ENCODE results near the gene TAF11L13.
"Not testable (repeated sequence)": the region's sequence is repeated elsewhere in the genome, so short reads cannot be mapped to it uniquely, and the experiment has no call there.

The TAF11L13 gene

GRCh38 chr5:17631788-17632187, at the start of gene TAF11L13:
Gene TAF11L13, plus strand, starts transcription at chr5:17632088.
- H3K27me3 ChIP-seq (ENCODE audit: control insufficient read depth, insufficient read depth, low read length); H3K36me3 ChIP-seq (ENCODE audit: control insufficient read depth, insufficient read depth, low read length); H3K4me1 ChIP-seq (ENCODE audit: control insufficient read depth, insufficient read depth, low read length); H3K9ac ChIP-seq (ENCODE audit: low read length); H3K27ac ChIP-seq (ENCODE audit: low read depth, low read length); H3K9me3 ChIP-seq (ENCODE audit: control insufficient read depth, insufficient read depth, low read depth, low read length); H3K4me3 ChIP-seq (ENCODE audit: low read depth, low read length): not testable (repeated sequence)

DNA sequence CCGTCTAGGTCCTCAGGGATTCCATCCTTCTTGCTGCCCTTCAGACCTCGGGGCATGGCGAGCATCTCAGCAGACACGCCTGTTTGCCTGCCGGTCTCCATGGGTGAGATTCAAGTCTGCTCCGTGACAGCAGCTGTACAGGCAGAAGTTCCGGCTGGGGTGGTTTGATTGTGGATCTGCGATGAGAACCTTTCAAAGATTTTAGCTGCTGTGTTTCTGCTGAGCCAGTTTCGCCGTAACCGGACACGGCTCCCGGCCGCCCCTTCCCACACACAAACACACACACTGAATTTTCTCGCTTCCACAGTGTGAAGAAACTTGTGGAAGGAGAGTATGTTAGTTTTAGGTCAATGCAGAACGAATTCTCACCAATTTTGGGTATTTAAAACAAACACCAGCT, 46.2 kb upstream of the TAF11L13 start, which contains the start of gene TAF11L7:
Gene TAF11L7, minus strand, starts transcription at position 101 of the 400 bp plus-strand sequence.
- not testable (repeated sequence) for H3K36me3 ChIP-seq (ENCODE audit: control insufficient read depth, insufficient read depth, low read length); H3K4me3 ChIP-seq (ENCODE audit: low read depth, low read length); H3K4me1 ChIP-seq (ENCODE audit: control insufficient read depth, insufficient read depth, low read length); H3K9ac ChIP-seq (ENCODE audit: low read length); H3K27me3 ChIP-seq (ENCODE audit: control insufficient read depth, insufficient read depth, low read length); H3K9me3 ChIP-seq (ENCODE audit: control insufficient read depth, insufficient read depth, low read depth, low read length); H3K27ac ChIP-seq (ENCODE audit: low read depth, low read length)

DNA sequence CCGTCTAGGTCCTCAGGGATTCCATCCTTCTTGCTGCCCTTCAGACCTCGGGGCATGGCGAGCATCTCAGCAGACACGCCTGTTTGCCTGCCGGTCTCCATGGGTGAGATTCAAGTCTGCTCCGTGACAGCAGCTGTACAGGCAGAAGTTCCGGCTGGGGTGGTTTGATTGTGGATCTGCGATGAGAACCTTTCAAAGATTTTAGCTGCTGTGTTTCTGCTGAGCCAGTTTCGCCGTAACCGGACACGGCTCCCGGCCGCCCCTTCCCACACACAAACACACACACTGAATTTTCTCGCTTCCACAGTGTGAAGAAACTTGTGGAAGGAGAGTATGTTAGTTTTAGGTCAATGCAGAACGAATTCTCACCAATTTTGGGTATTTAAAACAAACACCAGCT, 41.0 kb upstream of the TAF11L13 start, which contains the start of gene TAF11L8:
Gene TAF11L8, minus strand, starts transcription at position 101 of the 400 bp plus-strand sequence.
- H3K27me3 ChIP-seq (ENCODE audit: control insufficient read depth, insufficient read depth, low read length); H3K4me3 ChIP-seq (ENCODE audit: low read depth, low read length); H3K9me3 ChIP-seq (ENCODE audit: control insufficient read depth, insufficient read depth, low read depth, low read length); H3K36me3 ChIP-seq (ENCODE audit: control insufficient read depth, insufficient read depth, low read length); H3K4me1 ChIP-seq (ENCODE audit: control insufficient read depth, insufficient read depth, low read length); H3K9ac ChIP-seq (ENCODE audit: low read length); H3K27ac ChIP-seq (ENCODE audit: low read depth, low read length): not testable (repeated sequence)

DNA sequence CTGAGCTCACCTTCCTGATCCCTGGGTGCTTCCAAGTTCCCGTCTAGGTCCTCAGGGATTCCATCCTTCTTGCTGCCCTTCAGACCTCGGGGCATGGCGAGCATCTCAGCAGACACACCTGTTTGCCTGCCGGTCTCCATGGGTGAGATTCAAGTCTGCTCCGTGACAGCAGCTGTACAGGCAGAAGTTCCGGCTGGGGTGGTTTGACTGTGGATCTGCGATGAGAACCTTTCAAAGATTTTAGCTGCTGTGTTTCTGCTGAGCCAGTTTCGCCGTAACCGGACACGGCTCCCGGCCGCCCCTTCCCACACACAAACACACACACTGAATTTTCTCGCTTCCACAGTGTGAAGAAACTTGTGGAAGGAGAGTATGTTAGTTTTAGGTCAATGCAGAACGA, 37.6 kb upstream of the TAF11L13 start, which contains the start of gene TAF11L9:
Gene TAF11L9, minus strand, starts transcription at position 140 of the 400 bp plus-strand sequence.
- H3K4me3 ChIP-seq (ENCODE audit: low read depth, low read length); H3K9me3 ChIP-seq (ENCODE audit: control insufficient read depth, insufficient read depth, low read depth, low read length); H3K4me1 ChIP-seq (ENCODE audit: control insufficient read depth, insufficient read depth, low read length); H3K36me3 ChIP-seq (ENCODE audit: control insufficient read depth, insufficient read depth, low read length); H3K27ac ChIP-seq (ENCODE audit: low read depth, low read length); H3K27me3 ChIP-seq (ENCODE audit: control insufficient read depth, insufficient read depth, low read length); H3K9ac ChIP-seq (ENCODE audit: low read length): not testable (repeated sequence)

- not testable (repeated sequence) for H3K9me3 ChIP-seq (ENCODE audit: control insufficient read depth, insufficient read depth, low read depth, low read length); H3K9ac ChIP-seq (ENCODE audit: low read length); H3K4me1 ChIP-seq (ENCODE audit: control insufficient read depth, insufficient read depth, low read length); H3K4me3 ChIP-seq (ENCODE audit: low read depth, low read length); H3K27me3 ChIP-seq (ENCODE audit: control insufficient read depth, insufficient read depth, low read length); H3K27ac ChIP-seq (ENCODE audit: low read depth, low read length); H3K36me3 ChIP-seq (ENCODE audit: control insufficient read depth, insufficient read depth, low read length)
Measured at GRCh38 chr5:17597728-17598127, 34.2 kb upstream of the TAF11L13 start, which contains the start of gene TAF11L10. Gene TAF11L10, minus strand, starts transcription at chr5:17597828.

DNA sequence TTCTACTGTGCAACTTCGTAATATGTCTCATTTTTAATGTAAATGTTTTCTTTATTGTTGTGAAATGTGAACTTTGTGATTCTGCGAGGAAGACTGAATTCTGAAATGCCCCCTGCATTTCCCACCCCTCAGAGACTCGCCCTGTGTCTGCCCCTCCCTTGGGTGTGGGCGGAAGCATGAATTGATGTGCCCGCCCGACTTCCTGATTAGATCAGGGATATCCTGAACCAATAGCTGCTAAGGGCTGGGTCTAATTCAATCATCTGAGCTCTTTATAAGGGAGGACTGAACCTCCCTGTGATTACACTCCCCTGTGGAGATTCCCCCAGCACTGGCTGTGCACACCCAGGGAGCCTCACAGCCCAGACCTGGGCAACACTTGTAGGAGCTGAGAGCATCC, 28.0 kb upstream of the TAF11L13 start, which contains the start of gene TAF11L11:
Gene TAF11L11, plus strand, starts transcription at position 304 of the 400 bp plus-strand sequence.
- H3K4me3 ChIP-seq (ENCODE audit: low read depth, low read length); H3K4me1 ChIP-seq (ENCODE audit: control insufficient read depth, insufficient read depth, low read length); H3K9me3 ChIP-seq (ENCODE audit: control insufficient read depth, insufficient read depth, low read depth, low read length); H3K36me3 ChIP-seq (ENCODE audit: control insufficient read depth, insufficient read depth, low read length); H3K27me3 ChIP-seq (ENCODE audit: control insufficient read depth, insufficient read depth, low read length); H3K9ac ChIP-seq (ENCODE audit: low read length); H3K27ac ChIP-seq (ENCODE audit: low read depth, low read length): not testable (repeated sequence)

DNA sequence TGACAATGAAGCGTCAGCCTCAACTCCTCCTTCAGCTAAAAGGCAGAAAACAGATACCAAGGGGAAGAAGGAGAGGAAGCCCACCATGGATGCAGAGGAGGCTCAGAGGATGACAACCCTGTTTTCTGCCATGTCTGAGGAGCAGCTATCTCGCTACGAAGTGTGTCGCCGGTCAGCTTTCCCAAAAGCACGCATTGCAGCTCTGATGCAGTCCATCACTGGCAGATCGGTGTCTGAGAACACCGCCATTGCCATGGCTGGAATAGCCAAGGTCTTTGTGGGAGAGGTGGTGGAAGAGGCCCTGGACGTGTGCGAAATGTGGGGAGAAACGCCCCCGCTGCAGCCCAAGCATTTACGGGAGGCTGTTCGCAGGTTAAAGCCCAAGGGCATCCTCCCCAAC, 26.9 kb upstream of the TAF11L13 start:
- Histone ChIP-seq H3K27me3 (ENCODE audit: control insufficient read depth, insufficient read depth, low read length) (no peaks in the 10 kb centered on the region), H3K27ac (ENCODE audit: low read depth, low read length) (no peak overlapping the region), H3K9me3 (ENCODE audit: control insufficient read depth, insufficient read depth, low read depth, low read length) (no peaks in the 10 kb centered on the region), H3K4me1 (ENCODE audit: control insufficient read depth, insufficient read depth, low read length) (no peaks in the 10 kb centered on the region), H3K4me3 (ENCODE audit: low read depth, low read length) (no peak overlapping the region), H3K36me3 (ENCODE audit: control insufficient read depth, insufficient read depth, low read length) (no peaks in the 10 kb centered on the region), H3K9ac (ENCODE audit: low read length) (no peak overlapping the region)

- H3K4me3 ChIP-seq (ENCODE audit: low read depth, low read length); H3K27me3 ChIP-seq (ENCODE audit: control insufficient read depth, insufficient read depth, low read length); H3K9ac ChIP-seq (ENCODE audit: low read length); H3K4me1 ChIP-seq (ENCODE audit: control insufficient read depth, insufficient read depth, low read length); H3K27ac ChIP-seq (ENCODE audit: low read depth, low read length); H3K9me3 ChIP-seq (ENCODE audit: control insufficient read depth, insufficient read depth, low read depth, low read length); H3K36me3 ChIP-seq (ENCODE audit: control insufficient read depth, insufficient read depth, low read length): not testable (repeated sequence)
Measured at GRCh38 chr5:17607461-17607860, 24.4 kb upstream of the TAF11L13 start.

DNA sequence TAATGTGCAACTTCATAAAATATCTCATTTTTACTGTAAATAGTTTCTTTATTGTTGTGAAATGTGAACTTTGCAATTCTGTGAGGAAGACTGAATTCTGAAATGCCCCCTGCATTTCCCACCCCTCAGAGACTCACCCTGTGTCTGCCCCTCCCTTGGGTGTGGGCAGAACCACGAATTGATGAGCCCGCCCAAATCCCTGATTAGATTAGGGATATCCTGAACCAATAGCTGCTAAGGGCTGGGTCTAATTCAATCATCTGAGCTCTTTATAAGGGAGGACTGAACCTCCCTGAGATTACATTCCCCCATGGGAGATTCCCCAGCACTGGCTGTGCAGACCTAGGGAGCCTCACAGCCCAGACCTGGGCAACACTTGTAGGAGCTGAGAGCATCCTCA, 21.8 kb upstream of the TAF11L13 start, which contains the start of gene TAF11L12:
Gene TAF11L12, plus strand, starts transcription at position 301 of the 400 bp plus-strand sequence.
- H3K36me3 ChIP-seq (ENCODE audit: control insufficient read depth, insufficient read depth, low read length); H3K4me3 ChIP-seq (ENCODE audit: low read depth, low read length); H3K27me3 ChIP-seq (ENCODE audit: control insufficient read depth, insufficient read depth, low read length); H3K27ac ChIP-seq (ENCODE audit: low read depth, low read length); H3K9ac ChIP-seq (ENCODE audit: low read length); H3K4me1 ChIP-seq (ENCODE audit: control insufficient read depth, insufficient read depth, low read length); H3K9me3 ChIP-seq (ENCODE audit: control insufficient read depth, insufficient read depth, low read depth, low read length): not testable (repeated sequence)

DNA sequence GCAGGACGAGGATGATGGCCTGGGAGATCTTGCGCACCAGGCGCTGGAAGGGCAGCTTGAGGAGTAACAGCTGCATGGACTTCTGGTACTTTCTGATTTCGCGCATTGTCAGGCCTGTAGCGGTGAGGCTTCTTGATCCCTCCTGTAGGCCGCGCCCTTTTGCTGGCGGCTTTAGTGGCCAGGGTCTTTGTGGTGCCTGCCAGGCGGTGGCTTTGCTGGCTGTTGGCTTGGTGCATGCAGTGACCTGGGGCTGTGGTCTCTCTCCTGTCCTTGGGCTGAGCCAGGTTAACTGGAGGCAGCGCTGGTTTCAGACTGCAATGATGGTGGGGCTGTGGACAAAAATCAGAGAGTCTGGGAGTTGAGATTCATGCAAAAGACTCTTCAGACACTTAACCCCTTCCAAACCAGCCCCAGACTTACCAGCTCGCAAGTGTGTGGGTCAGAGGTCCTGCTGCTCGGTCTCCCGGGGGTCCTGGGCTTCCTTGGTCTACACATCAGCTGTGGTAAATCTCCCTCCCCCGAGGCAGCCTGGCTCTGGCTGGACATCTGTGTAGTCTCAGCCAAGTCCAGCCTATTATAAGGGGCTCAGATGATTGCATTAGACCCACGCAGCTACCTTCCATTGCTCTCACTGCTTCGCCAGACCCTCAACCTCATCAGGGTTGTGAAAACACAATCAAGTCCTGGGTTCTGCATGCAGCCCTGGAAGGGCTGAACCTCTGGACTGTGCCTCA, 16.8 kb upstream of the TAF11L13 start:
- H3K4me1 ChIP-seq (ENCODE audit: control insufficient read depth, insufficient read depth, low read length): no peaks in the 10 kb centered on the region
- H3K36me3 ChIP-seq (ENCODE audit: control insufficient read depth, insufficient read depth, low read length): no peaks in the 10 kb centered on the region
- no peaks in the 10 kb centered on the region for H3K27me3 ChIP-seq (ENCODE audit: control insufficient read depth, insufficient read depth, low read length)
- H3K9me3 ChIP-seq (ENCODE audit: control insufficient read depth, insufficient read depth, low read depth, low read length): no peaks in the 10 kb centered on the region
- H3K9ac ChIP-seq (ENCODE audit: low read length): no peak overlapping the region
- no peak overlapping the region for H3K27ac ChIP-seq (ENCODE audit: low read depth, low read length)
- H3K4me3 ChIP-seq (ENCODE audit: low read depth, low read length): no peak overlapping the region

DNA sequence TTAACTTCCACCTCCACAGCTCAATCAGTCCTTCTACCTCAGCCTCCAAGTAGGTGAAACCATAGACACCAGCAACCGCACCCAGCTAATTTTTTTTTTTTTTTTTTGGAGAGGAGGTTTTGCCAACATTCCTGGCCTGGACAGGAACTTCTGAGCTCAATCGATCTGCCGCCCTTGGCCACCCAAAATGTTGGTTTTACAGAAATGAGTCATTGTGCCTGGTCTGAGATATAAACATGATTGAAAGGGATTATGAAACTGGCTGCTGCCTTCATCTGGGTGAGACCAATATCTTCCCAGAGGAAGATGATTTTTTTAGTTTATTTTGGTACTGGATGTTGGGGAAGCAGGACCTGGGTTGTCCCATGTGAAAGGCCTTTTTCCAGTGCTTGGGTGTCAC, 12.5 kb upstream of the TAF11L13 start:
- H3K4me1 ChIP-seq (ENCODE audit: control insufficient read depth, insufficient read depth, low read length): no peaks in the 10 kb centered on the region
- no peak overlapping the region for H3K27ac ChIP-seq (ENCODE audit: low read depth, low read length)
- no peak overlapping the region for H3K9ac ChIP-seq (ENCODE audit: low read length)
- H3K4me3 ChIP-seq (ENCODE audit: low read depth, low read length): no peak overlapping the region
- no peaks in the 10 kb centered on the region for H3K9me3 ChIP-seq (ENCODE audit: control insufficient read depth, insufficient read depth, low read depth, low read length)
- H3K36me3 ChIP-seq (ENCODE audit: control insufficient read depth, insufficient read depth, low read length): no peaks in the 10 kb centered on the region
- no peaks in the 10 kb centered on the region for H3K27me3 ChIP-seq (ENCODE audit: control insufficient read depth, insufficient read depth, low read length)

Data from HUES6 (cell line).